Measurements from ENCODE around the gene PTPRN2. TPM values are rescaled to one million over a fixed set of nuclear protein-coding genes. Genes with fewer than 3 reads are reported as not detected.
"Not testable (repeated sequence)": the region's sequence is repeated elsewhere in the genome, so short reads cannot be mapped to it uniquely, and the experiment has no call there.

The PTPRN2 gene
- total and polyA plus RNA-seq, 8 donors = 4.9 to 136 (median 46.8) TPM

- Histone ChIP-seq H3K9me3 (no peaks in the 10 kb centered on the region), H3K4me1 (peaks cover 15 to 21% (median 20%) of the 10 kb centered on the region in 4 donors), H3K36me3 (no peaks in the 10 kb centered on the region), H3K4me3 (no peak overlapping the region), H3K27ac (no peak overlapping the region), H3K27me3 (no peaks in the 10 kb centered on the region)
- WGBS, 5 donors = 80 to 84% (median 81%) methylated on average over 23 to 24 of the region's 24 CpGs
- no peak for TF ChIP-seq POLR2A (IDR thresholded peaks at IDR 0.05)
- TF ChIP-seq, protein P1, sequence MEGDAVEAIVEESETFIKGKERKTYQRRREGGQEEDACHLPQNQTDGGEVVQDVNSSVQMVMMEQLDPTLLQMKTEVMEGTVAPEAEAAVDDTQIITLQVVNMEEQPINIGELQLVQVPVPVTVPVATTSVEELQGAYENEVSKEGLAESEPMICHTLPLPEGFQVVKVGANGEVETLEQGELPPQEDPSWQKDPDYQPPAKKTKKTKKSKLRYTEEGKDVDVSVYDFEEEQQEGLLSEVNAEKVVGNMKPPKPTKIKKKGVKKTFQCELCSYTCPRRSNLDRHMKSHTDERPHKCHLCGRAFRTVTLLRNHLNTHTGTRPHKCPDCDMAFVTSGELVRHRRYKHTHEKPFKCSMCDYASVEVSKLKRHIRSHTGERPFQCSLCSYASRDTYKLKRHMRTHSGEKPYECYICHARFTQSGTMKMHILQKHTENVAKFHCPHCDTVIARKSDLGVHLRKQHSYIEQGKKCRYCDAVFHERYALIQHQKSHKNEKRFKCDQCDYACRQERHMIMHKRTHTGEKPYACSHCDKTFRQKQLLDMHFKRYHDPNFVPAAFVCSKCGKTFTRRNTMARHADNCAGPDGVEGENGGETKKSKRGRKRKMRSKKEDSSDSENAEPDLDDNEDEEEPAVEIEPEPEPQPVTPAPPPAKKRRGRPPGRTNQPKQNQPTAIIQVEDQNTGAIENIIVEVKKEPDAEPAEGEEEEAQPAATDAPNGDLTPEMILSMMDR (IDR thresholded peaks at IDR 0.05) = no peak
- TF ChIP-seq EP300 (IDR thresholded peaks at IDR 0.05) = no peak
- no peak for TF ChIP-seq POLR2AphosphoS5 (IDR thresholded peaks at IDR 0.05)
- intact Hi-C loops (cut with DNase I; ENCODE audit: low total_unique reads) = no loop called here
- DNase-seq = no peak
Observed at GRCh38 chr7:158428837-158429753, 158.5 kb downstream of the PTPRN2 start.

DNA sequence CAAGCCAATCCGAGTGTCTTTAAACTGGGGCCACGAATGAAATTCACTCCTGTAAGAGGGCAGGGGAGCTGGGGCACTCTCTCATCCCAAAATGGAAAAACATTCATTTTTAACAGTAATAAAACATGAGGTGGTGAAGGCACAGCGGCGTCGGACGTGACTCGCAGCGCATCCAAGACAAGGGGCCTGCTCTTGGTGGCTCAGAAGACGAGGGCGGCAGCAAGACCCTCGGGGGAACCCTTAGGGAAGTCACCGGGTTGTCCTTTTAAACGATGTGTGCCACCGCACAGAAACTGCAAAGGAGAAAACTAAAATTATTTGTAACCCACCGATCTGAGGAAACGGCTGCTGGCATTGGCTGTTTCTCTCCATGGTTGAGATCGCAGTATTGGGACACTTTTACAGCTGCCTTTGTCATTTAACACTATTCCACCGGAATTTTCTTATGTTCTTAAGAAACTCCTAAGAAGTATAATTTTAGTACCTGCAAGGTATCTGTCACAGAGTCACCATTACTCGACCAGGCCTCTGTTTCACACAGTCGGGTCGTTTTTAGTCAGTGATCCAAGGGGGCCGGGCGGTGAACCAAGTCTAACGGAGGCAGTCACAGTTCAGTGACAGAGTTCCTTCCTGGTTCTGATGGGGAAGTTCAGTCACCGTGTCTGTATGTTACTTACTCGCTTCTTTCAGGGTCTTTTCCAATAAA is 159.3 kb downstream of the PTPRN2 start:
- DNase-seq = no peak
- no peak overlapping the region for H3K27ac ChIP-seq
- 86 to 92% (median 89%) methylated on average over 26 of the region's 26 CpGs for WGBS, 5 donors
- TF ChIP-seq EP300 (IDR thresholded peaks at IDR 0.05) (no peak), POLR2A (IDR thresholded peaks at IDR 0.05) (no peak), POLR2AphosphoS5 (IDR thresholded peaks at IDR 0.05) (no peak)
- TF ChIP-seq, protein P1 (IDR thresholded peaks at IDR 0.05) = no peak
- peaks cover 15 to 18% (median 16%) of the 10 kb centered on the region in 4 donors for H3K4me1 ChIP-seq
- H3K36me3 ChIP-seq = no peaks in the 10 kb centered on the region
- intact Hi-C loops (cut with DNase I; ENCODE audit: low total_unique reads) = no loop called here
- no peak overlapping the region for H3K4me3 ChIP-seq
- H3K9me3 ChIP-seq = no peaks in the 10 kb centered on the region
- no peaks in the 10 kb centered on the region for H3K27me3 ChIP-seq

- H3K4me3 ChIP-seq; H3K9me3 ChIP-seq; H3K27me3 ChIP-seq; DNase-seq; H3K4me1 ChIP-seq; H3K36me3 ChIP-seq; H3K27ac ChIP-seq; intact Hi-C loops (cut with DNase I; ENCODE audit: low total_unique reads): not testable (repeated sequence)
- 88 to 98% (median 97%) methylated on average over 17 to 35 of the region's 42 CpGs for WGBS, 5 donors
Observed at GRCh38 chr7:158425676-158426075, 161.9 kb downstream of the PTPRN2 start.

DNA sequence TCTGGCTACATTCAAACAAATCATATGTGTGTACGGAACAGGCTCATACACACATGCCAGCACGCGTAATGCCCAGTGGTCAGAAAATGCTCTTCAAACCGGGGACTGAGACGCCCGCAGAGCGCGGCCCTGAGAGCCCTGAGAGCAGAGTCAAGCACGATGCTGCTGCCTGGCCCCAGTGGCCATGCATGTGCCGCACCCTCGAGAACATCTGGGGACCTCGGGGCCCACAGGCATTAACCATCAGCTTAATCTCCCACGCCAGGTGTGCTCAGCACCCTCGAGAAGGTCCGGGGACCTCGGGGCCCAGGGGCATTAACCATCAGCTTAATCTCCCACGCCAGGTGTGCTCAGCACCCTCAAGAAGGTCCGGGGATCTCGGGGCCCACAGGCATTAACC is 163.1 kb downstream of the PTPRN2 start:
- no peaks in the 10 kb centered on the region for H3K27me3 ChIP-seq
- no peak for TF ChIP-seq POLR2AphosphoS5 (IDR thresholded peaks at IDR 0.05)
- TF ChIP-seq POLR2A (IDR thresholded peaks at IDR 0.05) = no peak
- no peak for TF ChIP-seq EP300 (IDR thresholded peaks at IDR 0.05)
- no peaks in the 10 kb centered on the region for H3K36me3 ChIP-seq
- no peak overlapping the region for H3K27ac ChIP-seq
- H3K4me3 ChIP-seq = no peak overlapping the region
- no peak for DNase-seq
- intact Hi-C loops (cut with DNase I; ENCODE audit: low total_unique reads) = no loop called here
- H3K9me3 ChIP-seq = no peaks in the 10 kb centered on the region
- 81 to 91% (median 91%) methylated on average over 15 to 19 of the region's 19 CpGs for WGBS, 5 donors
- H3K4me1 ChIP-seq = no peaks in the 10 kb centered on the region

DNA sequence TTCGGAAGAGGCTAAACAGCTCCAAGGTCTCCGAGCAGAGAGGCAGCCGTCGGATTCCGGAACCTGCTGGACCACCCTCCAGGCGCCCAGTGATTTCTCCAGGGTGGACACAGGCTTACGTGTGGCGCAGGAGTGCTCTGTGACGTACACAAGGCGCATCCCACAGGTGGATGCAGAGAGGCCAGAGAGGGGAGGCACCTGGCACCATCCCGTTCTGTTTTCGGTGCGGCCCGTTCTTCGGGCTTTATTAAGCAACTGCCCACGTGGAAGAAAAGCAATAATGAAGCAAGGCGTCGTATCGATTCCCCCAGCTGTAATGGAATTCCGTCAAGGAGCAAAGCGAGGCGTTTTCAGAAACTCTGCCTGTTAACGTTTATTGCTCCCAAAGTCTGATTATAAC is 163.6 kb downstream of the PTPRN2 start:
- TF ChIP-seq POLR2AphosphoS5 (IDR thresholded peaks at IDR 0.05) (no peak), EP300 (IDR thresholded peaks at IDR 0.05) (no peak), POLR2A (IDR thresholded peaks at IDR 0.05) (no peak)
- TF ChIP-seq, protein P1 (IDR thresholded peaks at IDR 0.05) = no peak
- 92 to 96% (median 95%) methylated on average over 23 of the region's 23 CpGs for whole genome bisulfite sequencing, 5 donors

More for the DNA sequence above, 163.6 kb downstream of the PTPRN2 start:
- DNase-seq = no peak
- Histone ChIP-seq H3K27me3 (no peaks in the 10 kb centered on the region), H3K4me3 (no peak overlapping the region), H3K9me3 (no peaks in the 10 kb centered on the region), H3K27ac (no peak overlapping the region), H3K4me1 (no peaks in the 10 kb centered on the region), H3K36me3 (no peaks in the 10 kb centered on the region)
- intact Hi-C loops (cut with DNase I; ENCODE audit: low total_unique reads) = no loop called here
